Measurements from ENCODE around the gene MAST4. TPM values are rescaled to one million over a fixed set of nuclear protein-coding genes. Genes with fewer than 3 reads are reported as not detected.

MAST4 gene
- total and polyA plus RNA-seq, 2 of the 4 experiments (the other 2 are of a cell fraction): 4.8 to 6.8 TPM

DNA sequence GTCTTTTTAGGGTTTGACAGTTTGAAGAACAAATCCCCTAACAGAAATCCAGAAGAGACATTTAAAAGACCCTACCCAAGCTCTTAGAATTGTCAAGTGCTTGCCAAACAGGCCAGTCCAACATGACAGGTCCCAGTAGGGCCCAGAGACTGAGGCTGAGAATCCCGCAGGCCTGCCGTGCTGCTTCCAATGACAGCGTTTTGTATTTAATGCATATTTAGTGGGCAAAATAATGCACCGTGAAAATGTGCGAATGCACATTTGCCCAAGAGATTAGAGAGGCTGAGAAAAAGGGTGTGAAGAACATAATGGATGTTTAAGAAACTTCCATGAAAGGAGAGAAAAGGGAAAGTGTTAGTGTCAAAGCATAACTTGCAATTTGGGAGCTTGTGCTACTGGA lies 542.8 kb downstream of the MAST4 start:
- Histone ChIP-seq H3K36me3 (ENCODE audit: control insufficient read depth, insufficient read depth, low read length) (peaks cover 11% of the 10 kb centered on the region), H3K79me1 (ENCODE audit: low read depth in 1 of 2, low read length in 2 of 2) (no peaks in the 10 kb centered on the region), H4K8ac (ENCODE audit: low read depth in 2 of 2, low read length in 2 of 2) (no peak overlapping the region), H2BK5ac (ENCODE audit: low read depth, low read length, poor library complexity, severe bottlenecking) (no peak overlapping the region), H2BK15ac (ENCODE audit: low read depth, low read length) (no peak overlapping the region), H4K5ac (ENCODE audit: low read depth, low read length) (no peak overlapping the region), H3K4ac (ENCODE audit: low read depth, low read length) (no peak overlapping the region), H3K4me3 (ENCODE audit: insufficient read depth, low read depth, low read length) (no peak overlapping the region), H3K14ac (replicated peaks; ENCODE audit: low read depth, low read length) (no peak overlapping the region), H3K9me1 (ENCODE audit: insufficient read depth, low read length) (peaks cover 3% of the 10 kb centered on the region; the same call in 1 of the 2 replicates), H3K4me1 (ENCODE audit: control insufficient read depth, insufficient read depth, low read length) (no peaks in the 10 kb centered on the region), H2AFZ (replicated peaks; ENCODE audit: low read length, poor library complexity) (no peak overlapping the region), H2AK5ac (ENCODE audit: low read depth, low read length) (no peak overlapping the region), H2AK9ac (replicated peaks; ENCODE audit: low read depth, low read length, poor library complexity) (no peak overlapping the region), H2BK120ac (ENCODE audit: low read depth, low read length) (no peak overlapping the region), H3K56ac (ENCODE audit: extremely low read depth, insufficient read depth, low read length) (no peak overlapping the region), H2BK20ac (ENCODE audit: low read depth, low read length) (no peak overlapping the region), H3K23ac (ENCODE audit: low read depth, low read length) (no peak overlapping the region), H4K91ac (ENCODE audit: insufficient read depth, low read depth, low read length) (no peak overlapping the region), H3K27me3 (ENCODE audit: control insufficient read depth, insufficient read depth, low read length) (no peaks in the 10 kb centered on the region), H3K4me2 (ENCODE audit: low read depth, low read length) (no peak overlapping the region), H3K27ac (ENCODE audit: insufficient read depth, low read length) (no peak overlapping the region), H4K20me1 (ENCODE audit: insufficient read depth, low read length) (no peaks in the 10 kb centered on the region), H3K9me3 (ENCODE audit: control insufficient read depth, insufficient read depth, low read length) (no peaks in the 10 kb centered on the region), H3K18ac (ENCODE audit: low read depth, low read length) (no peak overlapping the region), H3K9ac (ENCODE audit: low read depth, low read length) (no peak overlapping the region)
- dilution Hi-C loops (cut with HindIII; ENCODE audit: low sequenced_read_pairs, unreplicated experiment) (no loop called here), intact Hi-C loops (cut with micrococcal nuclease) (no loop called here), in situ Hi-C loops (cut with MboI; ENCODE audit: low sequenced_read_pairs) (no loop called here)
- ATAC-seq (ENCODE audit: low read depth) (no peak), DNase-seq (no peak)
- WGBS, 2 experiments (ENCODE audit: extremely low coverage in 2 of 2, insufficient read length in 1 of 2): 68% methylated on average over 5 of the region's 5 CpGs; no CpG with 5 or more reads in 1 of the 2 experiments
- CTCF ChIA-PET: no interaction called here
- POLR2A ChIA-PET (ENCODE audit: unreplicated experiment): no interaction called here
- BruUV-seq (replicated peaks): no TSS peak
- TF ChIP-seq RAD21 (IDR thresholded peaks at IDR 0.05; ENCODE audit: low read length) (no peak), MAZ (IDR thresholded peaks at IDR 0.05; ENCODE audit: borderline replicate concordance, low read depth, low read length) (no peak), RFX5 (IDR thresholded peaks at IDR 0.05; ENCODE audit: low read depth, low read length) (no peak), SMC3 (IDR thresholded peaks at IDR 0.05; ENCODE audit: low read depth, low read length) (no peak), POLR2A (IDR thresholded peaks at IDR 0.05; ENCODE audit: low read depth, low read length) (no peak), FOS (IDR thresholded peaks at IDR 0.05; ENCODE audit: low read depth, low read length) (no peak), CEBPB (IDR thresholded peaks at IDR 0.05; ENCODE audit: low read depth, low read length) (no peak), NFE2L2 (IDR thresholded peaks at IDR 0.05; ENCODE audit: low read depth, low read length) (no peak), USF2 (IDR thresholded peaks at IDR 0.05; ENCODE audit: low read depth, low read length) (no peak), MAFK (IDR thresholded peaks at IDR 0.05; ENCODE audit: low read depth, low read length) (no peak), RCOR1 (IDR thresholded peaks at IDR 0.05; ENCODE audit: insufficient replicate concordance, low read length) (no peak), BHLHE40 (IDR thresholded peaks at IDR 0.05; ENCODE audit: low read depth, low read length) (no peak), CHD1 (IDR thresholded peaks at IDR 0.05; ENCODE audit: low read depth, low read length) (no peak)
- TF ChIP-seq, protein P1, sequence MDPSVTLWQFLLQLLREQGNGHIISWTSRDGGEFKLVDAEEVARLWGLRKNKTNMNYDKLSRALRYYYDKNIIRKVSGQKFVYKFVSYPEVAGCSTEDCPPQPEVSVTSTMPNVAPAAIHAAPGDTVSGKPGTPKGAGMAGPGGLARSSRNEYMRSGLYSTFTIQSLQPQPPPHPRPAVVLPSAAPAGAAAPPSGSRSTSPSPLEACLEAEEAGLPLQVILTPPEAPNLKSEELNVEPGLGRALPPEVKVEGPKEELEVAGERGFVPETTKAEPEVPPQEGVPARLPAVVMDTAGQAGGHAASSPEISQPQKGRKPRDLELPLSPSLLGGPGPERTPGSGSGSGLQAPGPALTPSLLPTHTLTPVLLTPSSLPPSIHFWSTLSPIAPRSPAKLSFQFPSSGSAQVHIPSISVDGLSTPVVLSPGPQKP (IDR thresholded peaks at IDR 0.05; ENCODE audit: borderline replicate concordance, low read depth, low read length): no peak

All from IMR-90 (cell line).